Fibroblast of lung (primary cell): Measurements from ENCODE around the gene PTTG2. TPM values are rescaled to one million over a fixed set of nuclear protein-coding genes. Genes with fewer than 3 reads are reported as not detected.

Source experiments
- DNase-seq, 2 donors: peaks; one replicate each; pipeline versions ENCODE4 v3.0.0 to v3.0.0-alpha.2; 2010; ENCODE audit warnings: low read depth in 2 of 2
- H2AFZ ChIP-seq: 2 replicates; pipeline ENCODE4 v1.5.1; 2012; ENCODE audit warnings: low read length, control low read depth, inconsistent platforms
- H3K27ac ChIP-seq: 2 replicates; pipeline ENCODE4 v1.5.1; 2011; ENCODE audit warnings: low read length, control low read depth; ENCODE audit not compliant: insufficient read depth
- H3K27me3 ChIP-seq: 2 replicates; pipeline ENCODE4 v1.5.1; 2011; ENCODE audit warnings: mild to moderate bottlenecking, low read length; ENCODE audit not compliant: control insufficient read depth, insufficient read depth
- H3K36me3 ChIP-seq: 2 replicates; pipeline ENCODE4 v1.5.1; 2011; ENCODE audit warnings: low read length; ENCODE audit not compliant: control insufficient read depth, insufficient read depth
- H3K4me1 ChIP-seq: 2 replicates; pipeline ENCODE4 v1.5.1; 2011; ENCODE audit warnings: low read length; ENCODE audit not compliant: control insufficient read depth, insufficient read depth; ENCODE audit errors: extremely low read depth
- H3K4me2 ChIP-seq: 2 replicates; pipeline ENCODE4 v1.5.1; 2011; ENCODE audit warnings: low read length, control low read depth; ENCODE audit not compliant: insufficient read depth; ENCODE audit errors: extremely low read depth
- H3K4me3 ChIP-seq, 4 experiments: fragments of 200-600 bp in 1 of 4; sonication (generic) in 1 of 4; replicated peaks in 1 of 4; 2 replicates each; pipeline ENCODE4 v1.5.1; 2011 to 2016; ENCODE audit warnings: low read length in 4 of 4, low read depth in 3 of 4, mild to moderate bottlenecking in 3 of 4, control low read depth in 2 of 4, inconsistent platforms in 1 of 4, mixed read lengths in 1 of 4; ENCODE audit not compliant: insufficient read depth in 1 of 4; ENCODE audit errors: control extremely low read depth in 1 of 4
- H3K79me2 ChIP-seq: 2 replicates; pipeline ENCODE4 v1.5.1; 2012; ENCODE audit warnings: mild to moderate bottlenecking, low read length, inconsistent platforms; ENCODE audit not compliant: control insufficient read depth, insufficient read depth
- H3K9ac ChIP-seq: 2 replicates; pipeline ENCODE4 v1.5.1; 2011; ENCODE audit warnings: mild to moderate bottlenecking, low read length, control low read depth; ENCODE audit not compliant: insufficient read depth
- H3K9me3 ChIP-seq: 2 replicates; pipeline ENCODE4 v1.5.1; 2012; ENCODE audit warnings: low read depth, low read length; ENCODE audit not compliant: control insufficient read depth, insufficient read depth
- H4K20me1 ChIP-seq: 2 replicates; pipeline ENCODE4 v1.5.1; 2011; ENCODE audit warnings: low read length; ENCODE audit not compliant: control insufficient read depth, insufficient read depth; ENCODE audit errors: extremely low read depth
- CTCF ChIP-seq, 2 donors: IDR thresholded peaks in 1 of 2; conservative IDR thresholded peaks in 1 of 2; 1 replicate in 1 of 2; 2 replicates in 1 of 2; pipeline ENCODE4 v1.5.1; 2011 to 2012; ENCODE audit warnings: low read length in 2 of 2, control low read depth in 1 of 2, inconsistent platforms in 1 of 2, low read depth in 1 of 2, mild to moderate bottlenecking in 1 of 2
- EZH2 ChIP-seq: IDR thresholded peaks from 2 replicates; pipeline ENCODE4 v1.5.1; 2012; ENCODE audit warnings: low read length, control low read depth, mild to moderate bottlenecking; ENCODE audit errors: missing control alignments
- polyA plus RNA-seq, 2 donors: library from polyadenylated mRNA; depleted of rRNA in 1 of 2; stranded (reverse) in 1 of 2; unstranded in 1 of 2; fragments of >200 nt; gene quantifications; 2 replicates each; pipeline ENCODE4 v1.2.1, GENCODE V29; 2011 to 2012; ENCODE audit warnings: missing spikeins in 1 of 2
- total RNA-seq: library from RNA; depleted of rRNA; stranded (reverse); fragments of >200 nt; gene quantifications from 2 replicates; pipeline ENCODE4 v1.2.1, GENCODE V29; 2014

PTTG2 gene
- total and polyA plus RNA-seq, 2 donors (not counting 1 experiment from before 2014, with no cell fraction given) = not detected

- Histone ChIP-seq H2AFZ (no peak overlapping the region), H4K20me1 (no peaks in the 10 kb centered on the region), H3K27me3 (no peaks in the 10 kb centered on the region), H3K36me3 (no peaks in the 10 kb centered on the region), H3K79me2 (peaks cover 17% of the 10 kb centered on the region), H3K4me3 (no peak overlapping the region), H3K27ac (no peak overlapping the region), H3K4me2 (no peak overlapping the region), H3K4me1 (no peaks in the 10 kb centered on the region), H3K9me3 (no peaks in the 10 kb centered on the region), H3K9ac (no peak overlapping the region)
- DNase-seq = no peak
- TF ChIP-seq CTCF (conservative IDR thresholded peaks at IDR 0.05 in 1 of 2, IDR thresholded peaks at IDR 0.05 in 1 of 2; ENCODE audit: low read depth in 1 of 2, low read length in 2 of 2) (no peak), EZH2 (no peak)
Measured at GRCh38 chr4:37985730-37986275, 25.6 kb downstream of the PTTG2 start.

- H4K20me1 ChIP-seq = no peaks in the 10 kb centered on the region
- H3K36me3 ChIP-seq = no peaks in the 10 kb centered on the region
Measured at GRCh38 chr4:37988670-37989069, 28.5 kb downstream of the PTTG2 start.

More at GRCh38 chr4:37988670-37989069, 28.5 kb downstream of the PTTG2 start:
- DNase-seq = peak in 1 of 2 donors; percentile 25
- no peaks in the 10 kb centered on the region for H3K27me3 ChIP-seq
- TF ChIP-seq CTCF (conservative IDR thresholded peaks at IDR 0.05 in 1 of 2, IDR thresholded peaks at IDR 0.05 in 1 of 2; ENCODE audit: low read depth in 1 of 2, low read length in 2 of 2) (no peak), EZH2 (no peak)
- no peak overlapping the region for H2AFZ ChIP-seq
- no peak overlapping the region for H3K9ac ChIP-seq
- H3K4me2 ChIP-seq = no peak overlapping the region
- H3K79me2 ChIP-seq = peaks cover 8% of the 10 kb centered on the region
- H3K27ac ChIP-seq = no peak overlapping the region
- no peaks in the 10 kb centered on the region for H3K9me3 ChIP-seq
- no peaks in the 10 kb centered on the region for H3K4me1 ChIP-seq
- no peak overlapping the region for H3K4me3 ChIP-seq
